AG04450 (cell line): ENCODE results near the gene SAMD7. TPM values are rescaled to one million over a fixed set of nuclear protein-coding genes. Genes with fewer than 3 reads are reported as not detected.

Experiments
- CTCF ChIA-PET: fragments of 300-600, 350-600 bp; formaldehyde crosslinking; extraction: SDS; loops from one replicate; lab custom pipeline; 2022; ENCODE audit warnings: antibody characterized with exemption, inconsistent platforms; lab: Charles Lee
- POLR2A ChIA-PET: fragments of 350-600 bp; formaldehyde crosslinking; extraction: SDS; loops from one replicate; lab custom pipeline; 2021; ENCODE audit warnings: antibody characterized with exemption, inconsistent platforms; lab: Yijun Ruan, JAX
- DNase-seq: peaks from one replicate; pipeline ENCODE4 v3.0.0-alpha.2; 2011; ENCODE audit warnings: low read depth, low spot score
- H3K27ac ChIP-seq: one replicate; pipeline ENCODE4 v1.5.1; 2012; ENCODE audit warnings: low read depth, low read length, control low read depth
- H3K27me3 ChIP-seq: one replicate; pipeline ENCODE4 v1.6.0; 2012; ENCODE audit warnings: low read length; ENCODE audit not compliant: control insufficient read depth, insufficient read depth
- H3K4me3 ChIP-seq: 2 replicates; pipeline ENCODE4 v1.5.1; 2011; ENCODE audit warnings: mild to moderate bottlenecking, low read depth, low read length, control low read depth
- H3K9me3 ChIP-seq: 2 replicates; pipeline ENCODE4 v1.5.1; 2012; ENCODE audit warnings: low read length; ENCODE audit not compliant: control insufficient read depth, insufficient read depth
- CTCF ChIP-seq: IDR thresholded peaks from 2 replicates; pipeline ENCODE4 v1.5.1; 2011; ENCODE audit warnings: low read depth, low read length, control low read depth, inconsistent platforms
- polyA plus RNA-seq: library from polyadenylated mRNA; depleted of rRNA; stranded (reverse); fragments of >200 nt; gene quantifications from 2 replicates; pipeline ENCODE4 v1.2.3, GENCODE V29; 2011

The SAMD7 gene
- polyA plus RNA-seq, 1 experiment, result not detected

GRCh38 chr3:169901453-169901852, 9.9 kb upstream of the SAMD7 start:
- no peak for TF ChIP-seq CTCF
- ChIA-PET CTCF (no interaction called here), POLR2A (no interaction called here)

GRCh38 chr3:169905404-169905803, 6.0 kb upstream of the SAMD7 start:
- H3K9me3 ChIP-seq, result peaks cover 7% of the 10 kb centered on the region; the same call in 1 of the 2 replicates
- no peak overlapping the region for H3K4me3 ChIP-seq
- H3K27ac ChIP-seq, result no peak overlapping the region
- H3K27me3 ChIP-seq, result peaks cover 2% of the 10 kb centered on the region
- ChIA-PET POLR2A (no interaction called here), CTCF (no interaction called here)
- no peak for TF ChIP-seq CTCF
- DNase-seq, result no peak

More at GRCh38 chr3:169901453-169901852, 9.9 kb upstream of the SAMD7 start:
- no peak overlapping the region for H3K27ac ChIP-seq
- no peak for DNase-seq
- no peaks in the 10 kb centered on the region for H3K27me3 ChIP-seq
- peaks cover 7% of the 10 kb centered on the region; the same call in 1 of the 2 replicates for H3K9me3 ChIP-seq
- H3K4me3 ChIP-seq, result no peak overlapping the region

GRCh38 chr3:169907476-169907875, 3.9 kb upstream of the SAMD7 start:
- DNase-seq, result no peak
- CTCF ChIA-PET, result interaction anchor here (1.4 kb wide), 1 partner anchor 15 kb away, joined by 3 read pairs; no protein-coding TSS in a partner anchor
- POLR2A ChIA-PET, result no interaction called here

GRCh38 chr3:169907944-169908343, 3.4 kb upstream of the SAMD7 start:
- TF ChIP-seq CTCF, result no peak
- Histone ChIP-seq H3K9me3 (no peaks in the 10 kb centered on the region), H3K27me3 (peaks cover 2% of the 10 kb centered on the region), H3K27ac (no peak overlapping the region), H3K4me3 (no peak overlapping the region)
- ChIA-PET POLR2A (no interaction called here), CTCF (interaction anchor here (1.4 kb wide), 1 partner anchor 15 kb away, joined by 3 read pairs; no protein-coding TSS in a partner anchor)
- no peak for DNase-seq

More at GRCh38 chr3:169907476-169907875, 3.9 kb upstream of the SAMD7 start:
- Histone ChIP-seq H3K27me3 (peaks cover 2% of the 10 kb centered on the region), H3K9me3 (no peaks in the 10 kb centered on the region), H3K4me3 (no peak overlapping the region), H3K27ac (no peak overlapping the region)
- no peak for TF ChIP-seq CTCF

GRCh38 chr3:169913323-169913722, 2.0 kb downstream of the SAMD7 start:
- no peaks in the 10 kb centered on the region for H3K9me3 ChIP-seq
- H3K27me3 ChIP-seq, result no peaks in the 10 kb centered on the region
- no peak for DNase-seq
- CTCF ChIA-PET, result interaction anchor here (0.7 kb wide), 1 partner anchor 241 kb away, joined by 3 read pairs; no protein-coding TSS in a partner anchor
- H3K27ac ChIP-seq, result no peak overlapping the region
- POLR2A ChIA-PET, result no interaction called here
- H3K4me3 ChIP-seq, result no peak overlapping the region
- TF ChIP-seq CTCF, result no peak
